Peyer's patch (tissue), 4 donors: Measurements from ENCODE around the gene POLR3A. TPM values are rescaled to one million over a fixed set of nuclear protein-coding genes. Genes with fewer than 3 reads are reported as not detected.
"Not testable (repeated sequence)": the region's sequence is repeated elsewhere in the genome, so short reads cannot be mapped to it uniquely, and the experiment has no call there.

Source experiments
- DNase-seq, 3 donors: peaks; one replicate each; pipeline ENCODE4 v3.0.0-alpha.2; 2017 to 2019
- H3K27ac ChIP-seq, 4 donors: fragments of 200-600 bp; sonication (generic); one replicate each; pipeline ENCODE4 v1.5.1; 2016 to 2019
- H3K27me3 ChIP-seq, 2 donors: fragments of 200-600 bp; sonication (generic); one replicate each; pipeline ENCODE4 v1.5.1; 2019
- H3K36me3 ChIP-seq, 3 donors: fragments of 200-600 bp; sonication (generic); one replicate each; pipeline ENCODE4 v1.5.1; 2016 to 2019
- H3K4me1 ChIP-seq, 4 donors: fragments of 200-600 bp; sonication (generic); one replicate each; pipeline ENCODE4 v1.5.1; 2016 to 2019
- H3K4me3 ChIP-seq, 4 donors: fragments of 200-600 bp; sonication (generic); 1 replicate in 3 of 4; 2 replicates in 1 of 4; pipeline ENCODE4 v1.5.1; 2016 to 2019; ENCODE audit warnings: mild to moderate bottlenecking in 1 of 4
- H3K9me3 ChIP-seq, 4 donors: fragments of 200-600 bp; sonication (generic); one replicate each; pipeline ENCODE4 v1.5.1; 2016 to 2019; ENCODE audit warnings: mild to moderate bottlenecking in 1 of 4
- CTCF ChIP-seq, 6 experiments: fragments of 450-650 bp in 4 of 6; fragments of 200-600 bp in 2 of 6; sonication (generic) in 1 of 6; IDR thresholded peaks; one replicate each; pipeline ENCODE4 v1.5.1; 2017 to 2019; ENCODE audit warnings: antibody characterized with exemption in 6 of 6, mild to moderate bottlenecking in 3 of 6, moderate library complexity in 1 of 6
- POLR2A ChIP-seq, 2 donors: fragments of 450-650 bp; IDR thresholded peaks; one replicate each; pipeline ENCODE4 v1.5.1; 2017; ENCODE audit warnings: antibody characterized with exemption in 2 of 2, mild to moderate bottlenecking in 2 of 2, moderate library complexity in 2 of 2
- total RNA-seq, 4 donors: library from RNA; depleted of rRNA; stranded (reverse); fragments of >200 nt; gene quantifications; one replicate each; pipeline ENCODE4 v1.1.0, GENCODE V29; 2016

Gene POLR3A
- total RNA-seq, 4 donors from 2014 or later: 19.8 to 24.3 (median 22.2) TPM

DNA sequence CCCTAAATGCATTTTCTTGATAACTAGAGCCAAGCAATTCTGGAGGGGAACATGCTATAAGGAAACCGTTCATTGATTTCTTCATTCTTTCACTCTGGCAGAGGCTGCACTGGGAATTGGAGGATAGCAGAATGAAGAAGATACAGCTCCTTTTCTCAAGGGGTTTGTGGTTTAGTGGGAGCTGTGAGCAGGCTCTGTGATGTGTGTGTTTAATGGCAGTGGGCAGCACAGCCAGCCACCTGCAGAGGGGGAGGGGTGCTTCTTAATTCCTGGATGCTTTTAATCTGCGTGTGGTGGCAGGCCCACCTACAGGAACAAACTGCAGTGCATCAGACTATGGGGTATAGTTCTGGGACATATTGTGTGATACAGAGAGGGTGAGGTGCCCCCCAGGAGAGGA, 36.3 kb upstream of the POLR3A start:
- no peak for DNase-seq
- H3K4me3 ChIP-seq: no peak overlapping the region
- H3K9me3 ChIP-seq: no peaks in the 10 kb centered on the region
- TF ChIP-seq CTCF (IDR thresholded peaks at IDR 0.05) (no peak), POLR2A (IDR thresholded peaks at IDR 0.05) (no peak)
- H3K27ac ChIP-seq: no peak overlapping the region
- H3K4me1 ChIP-seq: no peaks in the 10 kb centered on the region
- no peaks in the 10 kb centered on the region for H3K27me3 ChIP-seq
- H3K36me3 ChIP-seq: no peaks in the 10 kb centered on the region

GRCh38 chr10:78064919-78065318, 35.6 kb upstream of the POLR3A start:
- H3K27ac ChIP-seq, H3K27me3 ChIP-seq, H3K4me1 ChIP-seq, H3K9me3 ChIP-seq, H3K4me3 ChIP-seq, DNase-seq, H3K36me3 ChIP-seq: not testable (repeated sequence)

DNA sequence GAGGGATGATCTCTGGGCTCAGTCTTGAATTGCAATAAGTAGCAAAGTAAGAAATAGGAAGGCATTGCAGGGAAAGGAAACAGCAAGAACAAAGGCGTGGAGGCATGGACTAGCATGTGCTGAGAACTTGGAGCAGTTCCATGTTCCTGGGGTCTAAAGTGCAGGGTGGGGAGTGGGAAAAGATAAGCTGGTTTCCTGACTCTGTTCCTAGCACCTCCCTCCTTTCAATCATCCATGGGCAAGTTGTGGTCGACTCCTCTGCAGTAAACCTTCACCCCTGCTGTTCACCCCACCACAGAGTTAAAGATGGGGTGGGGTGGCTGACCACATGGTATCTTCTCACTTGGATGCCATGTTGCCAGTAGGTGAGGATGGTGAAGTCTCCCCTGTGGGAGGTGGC, 33.9 kb upstream of the POLR3A start:
- Histone ChIP-seq H3K27ac (no peak overlapping the region), H3K27me3 (no peaks in the 10 kb centered on the region), H3K4me3 (no peak overlapping the region), H3K9me3 (no peaks in the 10 kb centered on the region), H3K4me1 (no peaks in the 10 kb centered on the region), H3K36me3 (no peaks in the 10 kb centered on the region)
- no peak for DNase-seq
- TF ChIP-seq CTCF (IDR thresholded peaks at IDR 0.05) (no peak), POLR2A (IDR thresholded peaks at IDR 0.05) (no peak)

DNA sequence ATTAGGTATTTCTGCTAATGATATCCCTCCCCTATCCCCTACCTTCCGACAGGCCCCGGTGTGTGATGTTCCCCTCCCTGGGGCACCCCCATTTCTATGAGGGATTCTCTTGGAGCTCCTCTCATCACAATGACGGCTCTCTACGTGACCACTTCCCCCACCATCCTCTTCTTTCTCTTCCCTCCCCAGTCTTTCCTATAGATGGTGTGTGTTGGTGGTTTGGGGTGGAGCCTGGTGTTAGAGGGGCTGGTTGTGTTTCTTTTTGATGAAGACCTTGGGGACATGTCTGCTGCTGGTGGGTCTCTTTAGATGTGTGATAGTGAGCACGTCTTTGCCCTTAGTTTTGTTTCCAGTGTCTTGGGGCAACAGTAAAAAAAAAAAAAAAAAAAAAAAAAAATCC, 33.0 kb upstream of the POLR3A start:
- no peak overlapping the region for H3K4me3 ChIP-seq
- TF ChIP-seq CTCF (IDR thresholded peaks at IDR 0.05) (no peak), POLR2A (IDR thresholded peaks at IDR 0.05) (no peak)
- no peak for DNase-seq
- no peaks in the 10 kb centered on the region for H3K4me1 ChIP-seq
- H3K9me3 ChIP-seq: no peaks in the 10 kb centered on the region
- no peaks in the 10 kb centered on the region for H3K36me3 ChIP-seq
- no peaks in the 10 kb centered on the region for H3K27me3 ChIP-seq
- H3K27ac ChIP-seq: no peak overlapping the region

GRCh38 chr10:78059906-78060702, 30.8 kb upstream of the POLR3A start:
- no peaks in the 10 kb centered on the region for H3K4me1 ChIP-seq
- no peaks in the 10 kb centered on the region for H3K9me3 ChIP-seq
- no peak for DNase-seq
- no peak for TF ChIP-seq CTCF (IDR thresholded peaks at IDR 0.05)
- no peak for TF ChIP-seq POLR2A (IDR thresholded peaks at IDR 0.05)
- no peaks in the 10 kb centered on the region for H3K27me3 ChIP-seq
- H3K36me3 ChIP-seq: no peaks in the 10 kb centered on the region
- H3K27ac ChIP-seq: no peak overlapping the region
- H3K4me3 ChIP-seq: no peak overlapping the region

DNA sequence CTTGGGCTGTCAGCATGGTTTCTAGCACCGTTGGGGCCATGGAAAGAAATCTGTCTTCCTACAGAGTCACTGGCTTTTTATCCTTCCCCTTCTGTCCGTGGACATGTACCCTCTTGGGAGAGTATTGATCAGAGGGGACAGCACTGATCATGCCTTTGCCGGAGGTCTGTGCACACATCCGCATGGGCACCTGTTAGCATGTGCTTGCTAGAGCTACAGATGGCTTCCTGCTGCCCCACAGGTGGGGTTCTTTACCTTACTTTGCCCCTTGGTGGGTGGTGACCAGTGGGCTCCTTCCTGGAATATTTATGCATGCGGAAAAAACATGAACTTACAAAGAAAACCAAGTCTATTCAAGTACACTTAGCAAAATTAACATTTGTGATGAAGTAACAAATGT, 29.2 kb upstream of the POLR3A start:
- Histone ChIP-seq H3K27ac (no peak overlapping the region), H3K27me3 (no peaks in the 10 kb centered on the region), H3K9me3 (no peaks in the 10 kb centered on the region), H3K4me1 (no peaks in the 10 kb centered on the region), H3K36me3 (no peaks in the 10 kb centered on the region), H3K4me3 (no peak overlapping the region)
- TF ChIP-seq CTCF (IDR thresholded peaks at IDR 0.05) (no peak), POLR2A (IDR thresholded peaks at IDR 0.05) (no peak)
- no peak for DNase-seq
